Liver (tissue), 9 donors: ENCODE measurements around the gene GGCX. TPM values are rescaled to one million over a fixed set of nuclear protein-coding genes. Genes with fewer than 3 reads are reported as not detected.

Experiments used
- DNase-seq: peaks from one replicate; pipeline ENCODE4 v3.0.0-alpha.2; 2017; ENCODE audit warnings: low spot score
- H3K27ac ChIP-seq, 2 donors: one replicate each; pipeline ENCODE4 v1.7.0; 2013; ENCODE audit warnings: inconsistent platforms in 2 of 2, low read length in 2 of 2, control low read depth in 1 of 2, low read depth in 1 of 2, mild to moderate bottlenecking in 1 of 2
- H3K27me3 ChIP-seq, 4 donors: one replicate each; pipeline versions ENCODE4 v1.6.1 to v1.7.0; 2013; ENCODE audit warnings: low read length in 3 of 4, inconsistent platforms in 1 of 4, mild to moderate bottlenecking in 1 of 4, moderate library complexity in 1 of 4; ENCODE audit not compliant: control insufficient read depth in 4 of 4, insufficient read depth in 4 of 4
- H3K36me3 ChIP-seq, 4 donors: one replicate each; pipeline versions ENCODE4 v1.6.1 to v1.7.0; 2013; ENCODE audit warnings: low read length in 3 of 4, mild to moderate bottlenecking in 3 of 4, low read depth in 1 of 4, moderate library complexity in 1 of 4; ENCODE audit not compliant: control insufficient read depth in 4 of 4, insufficient read depth in 3 of 4
- H3K4me1 ChIP-seq, 4 donors: one replicate each; pipeline versions ENCODE4 v1.6.1 to v1.7.0; 2013; ENCODE audit warnings: low read length in 3 of 4, mild to moderate bottlenecking in 3 of 4, moderate library complexity in 1 of 4; ENCODE audit not compliant: control insufficient read depth in 4 of 4, insufficient read depth in 4 of 4
- H3K4me3 ChIP-seq, 3 donors: one replicate each; pipeline versions ENCODE4 v1.6.1 to v1.7.0; 2013; ENCODE audit warnings: low read length in 3 of 3, control low read depth in 1 of 3, low read depth in 1 of 3, mild to moderate bottlenecking in 1 of 3
- H3K9ac ChIP-seq, 2 donors: one replicate each; pipeline ENCODE4 v1.7.0; 2013; ENCODE audit warnings: low read length in 2 of 2, mild to moderate bottlenecking in 2 of 2, moderate library complexity in 2 of 2, control low read depth in 1 of 2, low read depth in 1 of 2
- H3K9me3 ChIP-seq, 4 donors: one replicate each; pipeline versions ENCODE4 v1.6.1 to v1.7.0; 2013; ENCODE audit warnings: low read length in 3 of 4; ENCODE audit not compliant: control insufficient read depth in 4 of 4
- CTCF ChIP-seq: fragments of 150-350 bp; IDR thresholded peaks from 2 replicates; pipeline ENCODE4 v1.5.1; 2017; ENCODE audit warnings: improper control_type of control experiment, low read depth, low read length; ENCODE audit not compliant: missing input control
- EGR1 ChIP-seq, 2 donors: IDR thresholded peaks; 2 replicates each; pipeline ENCODE4 v1.6.1; 2016 to 2018; ENCODE audit warnings: antibody characterized with exemption in 2 of 2, low read depth in 2 of 2
- FOXA1 ChIP-seq: IDR thresholded peaks from 2 replicates; pipeline ENCODE4 v1.6.1; 2016; ENCODE audit warnings: antibody characterized with exemption
- FOXA2 ChIP-seq: IDR thresholded peaks from 2 replicates; pipeline ENCODE4 v1.6.1; 2016; ENCODE audit warnings: antibody characterized with exemption
- GABPA ChIP-seq, 2 donors: IDR thresholded peaks in 1 of 2; conservative IDR thresholded peaks in 1 of 2; 2 replicates each; pipeline ENCODE4 v1.6.1; 2016; ENCODE audit warnings: antibody characterized with exemption in 2 of 2, mild to moderate bottlenecking in 1 of 2, moderate library complexity in 1 of 2
- HNF4A ChIP-seq, 2 donors: conservative IDR thresholded peaks; 2 replicates each; pipeline ENCODE4 v1.6.1; 2016; ENCODE audit warnings: antibody characterized with exemption in 2 of 2, mild to moderate bottlenecking in 2 of 2
- HNF4G ChIP-seq: IDR thresholded peaks from 2 replicates; pipeline ENCODE4 v1.6.1; 2016; ENCODE audit warnings: antibody characterized with exemption
- JUND ChIP-seq, 2 donors: IDR thresholded peaks; 2 replicates each; pipeline ENCODE4 v1.6.1; 2016; ENCODE audit warnings: antibody characterized with exemption in 2 of 2
- MAX ChIP-seq: IDR thresholded peaks from 2 replicates; pipeline ENCODE4 v1.6.1; 2016; ENCODE audit warnings: antibody characterized with exemption
- NR2F2 ChIP-seq: IDR thresholded peaks from 2 replicates; pipeline ENCODE4 v1.6.1; 2016; ENCODE audit warnings: antibody characterized with exemption
- REST ChIP-seq: IDR thresholded peaks from 2 replicates; pipeline ENCODE4 v1.6.1; 2016; ENCODE audit warnings: antibody characterized with exemption, mild to moderate bottlenecking
- RXRA ChIP-seq, 2 donors: IDR thresholded peaks; 2 replicates each; pipeline ENCODE4 v1.6.1; 2017 to 2018; ENCODE audit warnings: antibody characterized with exemption in 2 of 2, mild to moderate bottlenecking in 1 of 2
- SP1 ChIP-seq: IDR thresholded peaks from 2 replicates; pipeline ENCODE4 v1.6.1; 2018; ENCODE audit warnings: antibody characterized with exemption, mild to moderate bottlenecking
- TAF1 ChIP-seq: conservative IDR thresholded peaks from 2 replicates; pipeline ENCODE4 v1.6.1; 2016; ENCODE audit warnings: antibody characterized with exemption, mild to moderate bottlenecking
- YY1 ChIP-seq: IDR thresholded peaks from 2 replicates; pipeline ENCODE4 v1.6.1; 2016; ENCODE audit warnings: antibody characterized with exemption, mild to moderate bottlenecking
- WGBS: extraction: QIAGEN DNeasy Blood & Tissue Kit; methylation state at CpG from one replicate; pipeline ENCODE4 v1.1.7; 2013; 5-methylcytosine and 5-hydroxymethylcytosine counted together
- polyA plus RNA-seq, 2 donors: library from polyadenylated mRNA; stranded (reverse) in 1 of 2; unstranded in 1 of 2; fragments of 200-250 nt in 1 of 2; fragments of >200 nt in 1 of 2; fragmentation: Nextera tagmentation in 1 of 2; extraction: Ambion mirVana in 1 of 2; gene quantifications; one replicate each; pipeline versions ENCODE4 v1.2.1 to v1.2.3, GENCODE V29; 2013 to 2015
- total RNA-seq, 2 donors: library from RNA; depleted of rRNA; stranded (reverse); fragments of >200 nt; gene quantifications; one replicate each; pipeline ENCODE4 v1.2.3, GENCODE V29; 2014
- TF ChIP-seq, protein P1 (sequence below): IDR thresholded peaks from 2 replicates; pipeline ENCODE4 v1.6.1; 2016; ENCODE audit warnings: antibody characterized with exemption
- TF ChIP-seq, protein P2 (sequence below): IDR thresholded peaks from 2 replicates; pipeline ENCODE4 v1.6.1; 2016; ENCODE audit warnings: antibody characterized with exemption
- donor health status: healthy.
- donor health status: healthy.
- donor health status: healthy.
- donor health status: healthy.
- donor health status: healthy.

Gene GGCX
- total and polyA plus RNA-seq, 4 donors, result 67.3 to 189 (median 90.4) TPM

DNA sequence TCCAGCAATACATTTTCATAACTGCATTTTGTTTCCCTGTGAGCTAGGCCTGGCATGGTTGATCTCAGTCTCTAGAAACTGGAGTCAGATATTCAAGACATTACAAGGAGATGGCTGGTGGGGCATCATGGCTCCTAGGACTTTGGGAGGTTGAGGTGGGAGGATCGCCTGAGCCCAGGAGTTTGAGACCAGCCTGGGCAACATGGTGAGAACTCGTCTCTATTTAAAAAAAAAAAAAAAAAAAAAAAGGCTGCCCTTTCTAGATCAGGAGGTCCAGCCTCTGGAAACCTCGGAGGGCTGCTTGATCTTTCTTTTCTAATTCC lies 15.7 kb upstream of the GGCX start:
- Histone ChIP-seq H3K4me1 (peaks cover 5 to 22% (median 13%) of the 10 kb centered on the region in 4 donors), H3K4me3 (peak overlapping the region in 2 of 3 donors; percentile 70 to 89), H3K9ac (peak overlapping the region in 1 of 2 donors; percentile 92), H3K9me3 (no peaks in the 10 kb centered on the region), H3K27me3 (no peaks in the 10 kb centered on the region), H3K27ac (peak overlapping the region; percentile 87 to 91), H3K36me3 (peaks cover 0 to 5% (median 2%) of the 10 kb centered on the region in 4 donors)
- DNase-seq, result no peak
- 59% methylated on average over 3 of the region's 3 CpGs for WGBS
- no peak for TF ChIP-seq REST
- TF ChIP-seq CTCF, result no peak
- no peak for TF ChIP-seq FOXA2
- TF ChIP-seq NR2F2, result no peak
- no peak for TF ChIP-seq EGR1 (IDR thresholded peaks at IDR 0.05; ENCODE audit: low read depth in 2 of 2)
- no peak for TF ChIP-seq SP1
- TF ChIP-seq HNF4A (conservative IDR thresholded peaks at IDR 0.05), result no peak
- no peak for TF ChIP-seq YY1
- TF ChIP-seq, protein P1, sequence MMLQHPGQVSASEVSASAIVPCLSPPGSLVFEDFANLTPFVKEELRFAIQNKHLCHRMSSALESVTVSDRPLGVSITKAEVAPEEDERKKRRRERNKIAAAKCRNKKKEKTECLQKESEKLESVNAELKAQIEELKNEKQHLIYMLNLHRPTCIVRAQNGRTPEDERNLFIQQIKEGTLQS, result no peak
- no peak for TF ChIP-seq GABPA (IDR thresholded peaks at IDR 0.05 in 1 of 2, conservative IDR thresholded peaks at IDR 0.05 in 1 of 2)
- TF ChIP-seq, protein P2, sequence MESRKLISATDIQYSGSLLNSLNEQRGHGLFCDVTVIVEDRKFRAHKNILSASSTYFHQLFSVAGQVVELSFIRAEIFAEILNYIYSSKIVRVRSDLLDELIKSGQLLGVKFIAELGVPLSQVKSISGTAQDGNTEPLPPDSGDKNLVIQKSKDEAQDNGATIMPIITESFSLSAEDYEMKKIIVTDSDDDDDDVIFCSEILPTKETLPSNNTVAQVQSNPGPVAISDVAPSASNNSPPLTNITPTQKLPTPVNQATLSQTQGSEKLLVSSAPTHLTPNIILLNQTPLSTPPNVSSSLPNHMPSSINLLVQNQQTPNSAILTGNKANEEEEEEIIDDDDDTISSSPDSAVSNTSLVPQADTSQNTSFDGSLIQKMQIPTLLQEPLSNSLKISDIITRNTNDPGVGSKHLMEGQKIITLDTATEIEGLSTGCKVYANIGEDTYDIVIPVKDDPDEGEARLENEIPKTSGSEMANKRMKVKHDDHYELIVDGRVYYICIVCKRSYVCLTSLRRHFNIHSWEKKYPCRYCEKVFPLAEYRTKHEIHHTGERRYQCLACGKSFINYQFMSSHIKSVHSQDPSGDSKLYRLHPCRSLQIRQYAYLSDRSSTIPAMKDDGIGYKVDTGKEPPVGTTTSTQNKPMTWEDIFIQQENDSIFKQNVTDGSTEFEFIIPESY, result no peak
- no peak for TF ChIP-seq TAF1
- no peak for TF ChIP-seq RXRA (IDR thresholded peaks at IDR 0.05)
- no peak for TF ChIP-seq MAX
- TF ChIP-seq JUND (IDR thresholded peaks at IDR 0.05), result no peak

DNA sequence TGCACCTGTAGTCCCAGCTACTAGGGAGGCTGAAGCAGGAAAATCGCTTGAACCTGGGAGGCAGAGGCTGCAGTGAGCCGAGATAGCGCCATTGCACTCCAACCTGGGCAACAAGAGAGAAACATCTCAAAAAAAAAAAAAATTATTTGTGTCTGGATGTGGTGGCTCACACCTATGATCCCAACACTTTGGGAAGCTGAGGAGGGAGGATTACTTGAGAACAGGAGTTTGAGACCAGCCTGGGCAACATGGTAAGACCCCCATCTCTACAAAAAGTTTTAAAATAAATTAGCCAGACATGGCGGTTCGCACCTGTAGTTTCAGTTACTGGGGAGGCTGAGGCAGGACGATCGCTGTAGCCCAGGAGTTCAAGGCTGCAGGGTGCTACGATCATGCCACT lies 14.4 kb upstream of the GGCX start:
- H3K27ac ChIP-seq, result no peak overlapping the region
- TF ChIP-seq FOXA1 (no peak), NR2F2 (no peak), JUND (IDR thresholded peaks at IDR 0.05) (no peak), HNF4G (no peak), FOXA2 (no peak)
- no peak overlapping the region for H3K9ac ChIP-seq
- H3K4me1 ChIP-seq, result peaks cover 5 to 20% (median 13%) of the 10 kb centered on the region in 4 donors
- no peaks in the 10 kb centered on the region for H3K9me3 ChIP-seq
- WGBS, result 80% methylated on average over 8 of the region's 8 CpGs
- H3K4me3 ChIP-seq, result no peak overlapping the region
- no peak for DNase-seq
- no peaks in the 10 kb centered on the region for H3K36me3 ChIP-seq
- H3K27me3 ChIP-seq, result no peaks in the 10 kb centered on the region
